H1 (cell line): ENCODE results near the gene ZNF385B. TPM values are rescaled to one million over a fixed set of nuclear protein-coding genes. Genes with fewer than 3 reads are reported as not detected.

Experiments
- CTCF ChIA-PET: fragments of 300-600 bp; sonication (Branson Sonifier 250); formaldehyde crosslinking; loops from one replicate; lab custom pipeline; 2021; ENCODE audit not compliant: partially characterized antibody; lab: Charles Lee
- POLR2A ChIA-PET: fragments of 300-600 bp; sonication (Branson Sonifier 250); formaldehyde crosslinking; loops from one replicate; lab custom pipeline; 2021; ENCODE audit warnings: inconsistent platforms; ENCODE audit not compliant: partially characterized antibody; lab: Charles Lee
- DNase-seq, 2 experiments: peaks; one replicate each; pipeline versions ENCODE4 v3.0.0 to v3.0.0-alpha.2; 2010 to 2022; ENCODE audit warnings: low spot score in 2 of 2, low read depth in 1 of 2, mixed read lengths in 1 of 2
- FAIRE-seq: peaks from 2 replicates; lab custom pipeline; 2011; peaks lifted over from hg19 to GRCh38; lab: Jason Lieb, UNC
- H2AFZ ChIP-seq: 2 replicates; pipeline ENCODE4 v1.8.1; 2012; ENCODE audit warnings: low read length, inconsistent platforms
- H2AK5ac ChIP-seq: 2 replicates; pipeline ENCODE4 v1.6.1; 2013; ENCODE audit warnings: low read depth, low read length
- H2BK120ac ChIP-seq: replicated peaks from 2 replicates; pipeline ENCODE3; 2013; ENCODE audit warnings: low read depth, low read length, inconsistent platforms
- H2BK12ac ChIP-seq: 2 replicates; pipeline ENCODE4 v1.6.1; 2013; ENCODE audit warnings: low read depth, low read length
- H2BK15ac ChIP-seq: 2 replicates; pipeline ENCODE4 v1.6.1; 2013; ENCODE audit warnings: low read length
- H2BK20ac ChIP-seq: 2 replicates; pipeline ENCODE4 v1.6.1; 2013; ENCODE audit warnings: low read length
- H2BK5ac ChIP-seq: 2 replicates; pipeline ENCODE4 v1.6.1; 2013; ENCODE audit warnings: low read depth, low read length
- H3K14ac ChIP-seq: 2 replicates; pipeline ENCODE4 v1.6.1; 2013; ENCODE audit warnings: inconsistent platforms; ENCODE audit not compliant: insufficient read length
- H3K18ac ChIP-seq: 2 replicates; pipeline ENCODE4 v1.6.1; 2013; ENCODE audit warnings: low read length; ENCODE audit errors: extremely low read depth
- H3K23ac ChIP-seq: 2 replicates; pipeline ENCODE4 v1.6.1; 2013; ENCODE audit warnings: inconsistent platforms; ENCODE audit not compliant: insufficient read length
- H3K23me2 ChIP-seq: 2 replicates; pipeline ENCODE4 v1.6.1; 2013; ENCODE audit warnings: low read depth, low read length
- H3K27ac ChIP-seq: 2 replicates; pipeline ENCODE4 v1.6.1; 2011; ENCODE audit warnings: low read depth, low read length, inconsistent platforms
- H3K27me3 ChIP-seq, 4 experiments: replicated peaks in 1 of 4; 1 replicate in 1 of 4; 2 replicates in 3 of 4; pipeline versions ENCODE4 v1.6.1 to v1.8.1; 2011 to 2013; ENCODE audit warnings: low read length in 3 of 4, mild to moderate bottlenecking in 3 of 4, inconsistent platforms in 2 of 4, mixed read lengths in 2 of 4, moderate library complexity in 1 of 4; ENCODE audit not compliant: control insufficient read depth in 3 of 4, insufficient read depth in 3 of 4; ENCODE audit errors: extremely low read depth in 1 of 4
- H3K36me3 ChIP-seq, 4 experiments: 2 replicates each; pipeline versions ENCODE4 v1.6.1 to v1.8.1; 2011 to 2013; ENCODE audit warnings: mild to moderate bottlenecking in 4 of 4, low read length in 3 of 4, moderate library complexity in 2 of 4, control low read depth in 1 of 4, inconsistent platforms in 1 of 4; ENCODE audit not compliant: insufficient read depth in 4 of 4, control insufficient read depth in 2 of 4
- H3K4ac ChIP-seq: replicated peaks from 2 replicates; pipeline ENCODE3; 2013; ENCODE audit warnings: low read length, low read depth, mixed read lengths, inconsistent platforms; ENCODE audit not compliant: insufficient read length
- H3K4me1 ChIP-seq, 4 experiments: replicated peaks in 1 of 4; 1 replicate in 1 of 4; 2 replicates in 3 of 4; pipeline versions ENCODE4 v1.6.1 to v1.8.1; 2011 to 2013; ENCODE audit warnings: low read length in 3 of 4, inconsistent platforms in 2 of 4, mixed read lengths in 1 of 4; ENCODE audit not compliant: insufficient read depth in 4 of 4, control insufficient read depth in 3 of 4
- H3K4me2 ChIP-seq, 2 experiments: 2 replicates each; pipeline versions ENCODE4 v1.6.1 to v1.8.1; 2011 to 2013; ENCODE audit warnings: low read depth in 2 of 2, low read length in 2 of 2, control low read depth in 1 of 2, inconsistent platforms in 1 of 2, mild to moderate bottlenecking in 1 of 2; ENCODE audit not compliant: insufficient read depth in 1 of 2
- H3K4me3 ChIP-seq, 4 experiments: fragments of 200-600, 300-600 bp in 1 of 4; sonication (generic), shearing (Covaris generic), sonication (Bioruptor Twin) in 1 of 4; 2 replicates each; pipeline versions ENCODE4 v1.5.1 to v1.8.1; 2011 to 2016; ENCODE audit warnings: low read length in 4 of 4, low read depth in 3 of 4, control low read depth in 2 of 4, inconsistent platforms in 2 of 4, mild to moderate bottlenecking in 2 of 4, mixed read lengths in 1 of 4, moderate library complexity in 1 of 4; ENCODE audit not compliant: insufficient read depth in 2 of 4; ENCODE audit errors: extremely low read depth in 1 of 4
- H3K56ac ChIP-seq: replicated peaks from 2 replicates; pipeline ENCODE3; 2013; ENCODE audit warnings: low read depth, mild to moderate bottlenecking, mixed read lengths, low read length, inconsistent platforms; ENCODE audit not compliant: insufficient read length
- H3K79me1 ChIP-seq: 2 replicates; pipeline ENCODE4 v1.6.1; 2013; ENCODE audit warnings: low read depth, low read length, control low read depth
- H3K79me2 ChIP-seq, 2 experiments: 2 replicates each; pipeline versions ENCODE4 v1.6.1 to v1.8.1; 2012 to 2013; ENCODE audit warnings: low read length in 2 of 2, mild to moderate bottlenecking in 2 of 2, inconsistent platforms in 1 of 2; ENCODE audit not compliant: insufficient read depth in 2 of 2, control insufficient read depth in 1 of 2
- H3K9ac ChIP-seq, 4 experiments: replicated peaks in 1 of 4; 1 replicate in 1 of 4; 2 replicates in 3 of 4; pipeline versions ENCODE4 v1.6.1 to v1.8.1; 2011 to 2013; ENCODE audit warnings: low read depth in 3 of 4, low read length in 3 of 4, control low read depth in 2 of 4, mild to moderate bottlenecking in 2 of 4, moderate library complexity in 2 of 4, inconsistent platforms in 1 of 4; ENCODE audit errors: extremely low read depth in 1 of 4
- H3K9me3 ChIP-seq, 2 experiments: 2 replicates each; pipeline versions ENCODE4 v1.6.1 to v1.8.1; 2012 to 2013; ENCODE audit warnings: mild to moderate bottlenecking in 2 of 2, moderate library complexity in 2 of 2, control low read depth in 1 of 2, inconsistent platforms in 1 of 2, low read depth in 1 of 2, low read length in 1 of 2, mixed read lengths in 1 of 2; ENCODE audit not compliant: insufficient read depth in 2 of 2
- H4K20me1 ChIP-seq, 2 experiments: replicated peaks in 1 of 2; 2 replicates each; pipeline versions ENCODE3 to v1.8.1; 2011 to 2013; ENCODE audit warnings: inconsistent platforms in 2 of 2, low read length in 2 of 2, mild to moderate bottlenecking in 1 of 2; ENCODE audit not compliant: insufficient read depth in 2 of 2, control insufficient read depth in 1 of 2
- H4K5ac ChIP-seq: 2 replicates; pipeline ENCODE4 v1.6.1; 2013; ENCODE audit warnings: low read length, low read depth, mixed read lengths, inconsistent platforms; ENCODE audit not compliant: insufficient read length
- H4K8ac ChIP-seq: 2 replicates; pipeline ENCODE4 v1.8.0; 2013; ENCODE audit warnings: mild to moderate bottlenecking, moderate library complexity, low read length, inconsistent platforms; ENCODE audit not compliant: insufficient read depth; ENCODE audit errors: extremely low read depth
- H4K91ac ChIP-seq: replicated peaks from 2 replicates; pipeline ENCODE3; 2013; ENCODE audit warnings: low read length, mixed read lengths, inconsistent platforms; ENCODE audit not compliant: insufficient read length
- BRCA1 ChIP-seq: IDR thresholded peaks from 2 replicates; pipeline ENCODE4 v1.6.1; 2012; ENCODE audit warnings: low read depth, low read length, improper control_type of control experiment
- EZH2 ChIP-seq: fragments of 200-600 bp; sonication (generic); IDR thresholded peaks from 2 replicates; pipeline ENCODE4 v1.7.1; 2012; ENCODE audit warnings: low read depth, mild to moderate bottlenecking, moderate library complexity, low read length, inconsistent platforms; ENCODE audit not compliant: severe bottlenecking
- GABPA ChIP-seq: IDR thresholded peaks from 2 replicates; pipeline ENCODE4 v1.6.1; 2011; ENCODE audit warnings: mild to moderate bottlenecking, low read length, moderate library complexity, borderline replicate concordance; ENCODE audit not compliant: insufficient read depth
- KDM1A ChIP-seq: fragments of 200-600, 300-600 bp; sonication (generic); IDR thresholded peaks from 2 replicates; pipeline ENCODE4 v1.7.1; 2016; ENCODE audit warnings: mild to moderate bottlenecking, low read length, borderline replicate concordance
- KDM4A ChIP-seq: IDR thresholded peaks from one replicate; pipeline ENCODE4 v1.7.1; 2012; ENCODE audit warnings: low read depth, mild to moderate bottlenecking, moderate library complexity, low read length, inconsistent platforms; ENCODE audit not compliant: severe bottlenecking
- MAFK ChIP-seq: IDR thresholded peaks from 2 replicates; pipeline ENCODE4 v1.6.1; 2012; ENCODE audit warnings: low read depth, mild to moderate bottlenecking, improper control_type of control experiment, low read length
- NRF1 ChIP-seq: IDR thresholded peaks from 2 replicates; pipeline ENCODE4 v1.6.1; 2011; ENCODE audit warnings: mild to moderate bottlenecking, low read depth, low read length, improper control_type of control experiment
- SIN3A ChIP-seq, 2 experiments: IDR thresholded peaks in 1 of 2; conservative IDR thresholded peaks in 1 of 2; 2 replicates each; pipeline ENCODE4 v1.6.1; 2011 to 2012; ENCODE audit warnings: low read length in 2 of 2, improper control_type of control experiment in 1 of 2, low read depth in 1 of 2, mild to moderate bottlenecking in 1 of 2
- SP2 ChIP-seq: IDR thresholded peaks from 2 replicates; pipeline ENCODE4 v1.6.1; 2012; ENCODE audit warnings: mild to moderate bottlenecking, low read length, inconsistent platforms
- TAF1 ChIP-seq: IDR thresholded peaks from 2 replicates; pipeline ENCODE4 v1.6.1; 2011; ENCODE audit warnings: mild to moderate bottlenecking, low read depth, low read length
- TAF7 ChIP-seq: optimal IDR thresholded peaks from 2 replicates; pipeline ENCODE3; 2011; ENCODE audit warnings: low read depth, mild to moderate bottlenecking, inconsistent platforms, low read length, moderate library complexity, borderline replicate concordance
- TBP ChIP-seq: IDR thresholded peaks from 2 replicates; pipeline ENCODE4 v1.6.1; 2011; ENCODE audit warnings: low read depth, low read length, improper control_type of control experiment
- WGBS, 2 experiments: shearing (Covaris generic) in 1 of 2; methylation state at CpG; one replicate each; pipeline versions ENCODE4 v1.1.6 to v1.1.7; 2013 to 2015; ENCODE audit warnings: low lambda C conversion rate in 2 of 2, mixed read lengths in 2 of 2, inconsistent platforms in 1 of 2, low coverage in 1 of 2, missing lambda C conversion rate in 1 of 2; ENCODE audit not compliant: insufficient replicate concordance in 2 of 2, insufficient coverage in 1 of 2, insufficient read length in 1 of 2; ENCODE audit errors: extremely low coverage in 1 of 2, missing lambda C conversion rate in 1 of 2; 5-methylcytosine and 5-hydroxymethylcytosine counted together
- polyA plus RNA-seq, 7 experiments: library from polyadenylated mRNA; depleted of rRNA in 3 of 7; stranded (reverse) in 5 of 7; unstranded in 2 of 7; fragments of >200 nt in 5 of 7; fragments of 200-250 nt in 2 of 7; gene quantifications; 1 replicate in 5 of 7; 2 replicates in 1 of 7; 4 replicates in 1 of 7; pipeline versions ENCODE4 v1.2.1 to v1.2.3, GENCODE V29; 2011 to 2013; ENCODE audit warnings: missing spikeins in 2 of 7, mixed read lengths in 2 of 7
- total RNA-seq: library from RNA; stranded (reverse); fragmentation: NEBNext Ultra II Directional; extraction: Animal tissue kit (Norgen Biotek cat#: 25700); gene quantifications from 2 replicates; pipeline ENCODE4 v1.2.1, GENCODE V29; 2021
- TF ChIP-seq, protein P1 (sequence below): IDR thresholded peaks from 2 replicates; pipeline ENCODE4 v1.6.1; 2012; ENCODE audit warnings: low read length, inconsistent platforms

The ZNF385B gene
- total and polyA plus RNA-seq, 2 of the 8 experiments (the other 6 are each of a cell fraction or from before 2014, with no cell fraction given), result 1.1 to 3.7 TPM

- POLR2A ChIA-PET, result no interaction called here
- WGBS, 2 experiments, result 88% methylated on average over 2 of the region's 2 CpGs; no CpG with 5 or more reads in 1 of the 2 experiments
- TF ChIP-seq TBP (no peak), EZH2 (no peak), TAF7 (no peak), KDM1A (no peak), MAFK (no peak), GABPA (no peak), BRCA1 (no peak), NRF1 (no peak), KDM4A (no peak), SIN3A (conservative IDR thresholded peaks at IDR 0.05 in 1 of 2, IDR thresholded peaks at IDR 0.05 in 1 of 2; ENCODE audit: low read depth in 1 of 2, low read length in 2 of 2) (no peak), TAF1 (no peak), SP2 (no peak)
- TF ChIP-seq, protein P1, sequence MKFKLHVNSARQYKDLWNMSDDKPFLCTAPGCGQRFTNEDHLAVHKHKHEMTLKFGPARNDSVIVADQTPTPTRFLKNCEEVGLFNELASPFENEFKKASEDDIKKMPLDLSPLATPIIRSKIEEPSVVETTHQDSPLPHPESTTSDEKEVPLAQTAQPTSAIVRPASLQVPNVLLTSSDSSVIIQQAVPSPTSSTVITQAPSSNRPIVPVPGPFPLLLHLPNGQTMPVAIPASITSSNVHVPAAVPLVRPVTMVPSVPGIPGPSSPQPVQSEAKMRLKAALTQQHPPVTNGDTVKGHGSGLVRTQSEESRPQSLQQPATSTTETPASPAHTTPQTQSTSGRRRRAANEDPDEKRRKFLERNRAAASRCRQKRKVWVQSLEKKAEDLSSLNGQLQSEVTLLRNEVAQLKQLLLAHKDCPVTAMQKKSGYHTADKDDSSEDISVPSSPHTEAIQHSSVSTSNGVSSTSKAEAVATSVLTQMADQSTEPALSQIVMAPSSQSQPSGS, result no peak
Measured at GRCh38 chr2:179642462-179642861, 218.9 kb downstream of the ZNF385B start.

More at GRCh38 chr2:179642462-179642861, 218.9 kb downstream of the ZNF385B start:
- Histone ChIP-seq H2BK12ac (no peak overlapping the region), H3K4me3 (no peak overlapping the region), H3K56ac (no peak overlapping the region), H3K4me1 (no peaks in the 10 kb centered on the region), H3K27me3 (no peaks in the 10 kb centered on the region), H3K9me3 (no peaks in the 10 kb centered on the region), H3K27ac (no peak overlapping the region), H2BK15ac (no peak overlapping the region), H2BK5ac (no peak overlapping the region), H4K20me1 (no peaks in the 10 kb centered on the region), H3K36me3 (no peaks in the 10 kb centered on the region), H3K23me2 (no peaks in the 10 kb centered on the region), H4K8ac (no peak overlapping the region), H4K5ac (no peak overlapping the region), H3K4ac (no peak overlapping the region), H3K79me2 (no peaks in the 10 kb centered on the region), H3K79me1 (no peaks in the 10 kb centered on the region), H2AFZ (no peak overlapping the region), H2BK20ac (no peak overlapping the region), H2BK120ac (no peak overlapping the region), H3K14ac (no peak overlapping the region), H4K91ac (no peak overlapping the region), H3K23ac (no peak overlapping the region), H3K18ac (no peak overlapping the region), H3K4me2 (no peak overlapping the region), H2AK5ac (no peak overlapping the region), H3K9ac (no peak overlapping the region)
- CTCF ChIA-PET, result no interaction called here
- FAIRE-seq, result no peak
- DNase-seq, result no peak
